Fibroblast of gingiva (primary cell): ENCODE measurements around the gene STMN3.

Source experiments
- DNase-seq: peaks from one replicate; pipeline ENCODE4 v3.0.0-alpha.2; 2011; ENCODE audit warnings: low read depth

The STMN3 gene

GRCh38 chr20:63653041-63653973, at the start of gene STMN3:
TSS of gene STMN3 (minus strand) at chr20:63653424. CDS start at chr20:63653345, 79 bp downstream.
- DNase-seq, result peak; percentile 84

DNA sequence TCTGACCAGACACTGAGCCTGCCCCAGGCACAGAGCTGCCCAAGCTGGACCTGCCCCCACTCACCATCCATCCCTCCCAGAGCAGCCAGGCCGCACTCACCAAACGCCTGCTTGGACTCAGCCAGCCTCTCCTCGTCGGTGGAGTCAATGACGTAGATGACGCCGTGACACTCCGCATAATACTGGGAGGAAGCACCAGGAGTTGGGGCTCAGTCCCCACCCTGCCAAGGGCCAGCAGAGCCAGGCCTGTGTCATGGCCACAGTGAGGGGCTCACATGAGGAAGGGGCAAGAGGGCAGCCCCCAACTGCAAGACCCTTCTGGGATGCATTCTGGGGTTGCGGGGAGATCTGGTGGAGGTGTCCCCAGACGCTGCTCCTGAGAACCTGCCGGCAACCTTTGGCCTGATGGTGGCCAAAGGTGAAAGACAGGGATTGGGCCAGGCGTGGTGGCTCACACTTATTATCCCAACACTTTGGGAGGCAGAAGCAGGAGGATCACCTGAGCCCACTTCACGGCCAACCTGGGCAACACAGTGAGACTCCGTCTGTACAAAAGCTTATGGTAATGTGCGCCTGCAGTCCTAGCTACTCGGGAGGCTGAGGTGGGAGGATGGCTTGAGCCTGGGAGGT, 48.9 kb upstream of the STMN3 start:
- no peak for DNase-seq

- DNase-seq, result no peak
These were observed 48.3 kb upstream of the STMN3 start for GRCh38 chr20:63701329-63702035.

GRCh38 chr20:63701051-63701328, 47.8 kb upstream of the STMN3 start:
- DNase-seq, result no peak

DNA sequence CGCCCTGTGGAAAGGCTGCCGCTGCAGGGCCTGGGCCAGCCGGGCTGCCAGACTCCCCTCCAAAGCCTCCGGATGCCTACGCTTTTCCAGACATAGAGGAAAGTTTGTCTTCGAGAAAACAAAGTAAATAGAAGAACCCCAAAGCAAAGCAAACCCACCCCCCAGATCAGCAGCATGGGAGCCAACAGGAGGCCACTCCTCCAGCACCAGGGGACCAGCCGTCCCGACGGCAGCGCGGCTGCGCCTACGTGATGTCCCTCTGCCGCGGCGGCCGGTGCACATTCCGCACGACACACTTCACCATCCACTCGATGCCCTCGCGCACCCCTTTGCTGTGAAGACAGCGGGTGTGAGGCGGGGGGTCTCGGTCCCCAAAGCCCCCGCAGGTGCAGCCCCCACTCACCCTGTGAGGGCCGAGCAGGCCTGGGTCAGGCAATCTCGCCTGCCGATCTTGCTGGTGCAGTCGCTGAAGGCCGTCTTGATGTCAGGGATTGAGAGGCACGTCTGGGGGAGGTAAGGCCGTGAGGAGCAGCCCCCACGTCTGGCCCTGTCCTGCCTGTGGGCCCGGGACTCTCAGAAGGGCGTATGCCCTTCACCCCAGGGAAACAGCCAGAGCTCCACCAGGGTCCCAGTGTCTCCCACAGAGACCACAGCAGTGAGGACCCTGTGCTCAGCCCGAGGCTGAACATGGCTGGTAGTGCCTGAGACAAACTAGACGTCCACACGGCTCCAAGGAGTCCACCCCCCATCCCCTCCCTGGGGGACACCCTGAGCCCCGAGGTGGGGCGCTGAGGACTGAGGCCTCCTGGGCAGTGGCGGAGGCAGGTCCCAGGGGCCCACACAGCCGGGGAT, 47.2 kb upstream of the STMN3 start:
- no peak for DNase-seq

DNA sequence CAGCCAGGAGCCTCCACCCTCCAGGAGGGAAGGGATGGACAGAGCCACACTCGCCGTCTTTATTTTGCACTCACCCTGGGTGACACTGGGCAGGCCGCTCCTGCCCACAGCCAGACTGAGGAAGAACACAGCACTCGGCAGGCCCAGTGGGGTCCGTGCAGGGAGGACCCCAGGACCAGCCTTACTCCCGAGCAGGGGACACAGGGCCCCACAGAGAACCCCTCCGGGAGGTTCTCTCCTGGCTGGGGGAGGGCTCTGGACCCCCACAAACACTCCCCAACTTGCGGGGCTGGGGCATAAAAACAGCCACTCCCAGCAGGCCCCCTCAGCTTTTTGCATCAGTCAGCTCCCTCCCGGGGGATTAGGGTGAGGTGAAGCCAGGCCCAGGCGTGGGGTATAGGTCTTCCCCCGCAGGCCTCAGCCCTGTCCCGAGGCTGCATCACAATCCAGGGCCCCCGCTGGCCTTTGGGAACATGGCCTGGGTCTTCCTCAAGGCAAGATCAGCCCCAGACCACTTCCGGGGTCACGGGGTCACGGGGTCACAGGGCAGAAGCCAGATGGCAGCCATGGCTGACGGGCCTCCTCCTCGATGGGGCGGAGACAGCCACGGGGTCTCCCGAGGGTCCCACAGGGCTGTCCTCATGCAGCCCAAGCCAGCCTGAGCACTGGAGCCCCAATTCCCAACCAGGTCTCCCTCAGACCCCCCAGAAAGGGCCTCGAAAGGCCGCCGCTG, 46.4 kb upstream of the STMN3 start:
- no peak for DNase-seq

GRCh38 chr20:63698739-63699465, 45.7 kb upstream of the STMN3 start:
- peak; percentile 84 for DNase-seq

DNA sequence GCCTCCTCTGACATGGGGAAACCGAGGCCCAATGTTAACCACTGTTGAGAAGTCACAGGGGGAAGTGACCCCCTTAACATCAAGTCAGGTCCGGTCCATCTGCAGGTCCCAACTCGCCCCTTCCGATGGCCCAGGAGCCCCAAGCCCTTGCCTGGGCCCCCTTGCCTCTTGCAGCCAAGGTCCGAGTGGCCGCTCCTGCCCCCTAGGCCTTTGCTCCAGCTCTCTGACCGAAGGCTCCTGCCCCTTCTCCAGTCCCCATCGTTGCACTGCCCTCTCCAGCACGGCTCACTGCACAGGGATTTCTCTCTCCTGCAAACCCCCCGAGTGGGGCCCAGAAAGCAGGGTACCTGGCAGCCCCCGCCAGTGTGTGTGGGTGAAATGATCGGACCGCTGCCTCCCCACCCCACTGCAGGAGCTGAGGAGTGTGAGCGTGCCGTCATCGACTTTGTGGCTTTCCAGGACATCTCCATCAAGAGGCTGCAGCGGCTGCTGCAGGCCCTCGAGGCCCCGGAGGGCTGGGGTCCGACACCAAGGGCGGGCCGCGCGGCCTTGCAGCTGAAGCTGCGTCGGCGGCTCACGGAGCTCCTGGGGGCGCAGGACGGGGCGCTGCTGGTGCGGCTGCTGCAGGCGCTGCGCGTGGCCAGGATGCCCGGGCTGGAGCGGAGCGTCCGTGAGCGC, 44.8 kb upstream of the STMN3 start:
- DNase-seq, result no peak

DNA sequence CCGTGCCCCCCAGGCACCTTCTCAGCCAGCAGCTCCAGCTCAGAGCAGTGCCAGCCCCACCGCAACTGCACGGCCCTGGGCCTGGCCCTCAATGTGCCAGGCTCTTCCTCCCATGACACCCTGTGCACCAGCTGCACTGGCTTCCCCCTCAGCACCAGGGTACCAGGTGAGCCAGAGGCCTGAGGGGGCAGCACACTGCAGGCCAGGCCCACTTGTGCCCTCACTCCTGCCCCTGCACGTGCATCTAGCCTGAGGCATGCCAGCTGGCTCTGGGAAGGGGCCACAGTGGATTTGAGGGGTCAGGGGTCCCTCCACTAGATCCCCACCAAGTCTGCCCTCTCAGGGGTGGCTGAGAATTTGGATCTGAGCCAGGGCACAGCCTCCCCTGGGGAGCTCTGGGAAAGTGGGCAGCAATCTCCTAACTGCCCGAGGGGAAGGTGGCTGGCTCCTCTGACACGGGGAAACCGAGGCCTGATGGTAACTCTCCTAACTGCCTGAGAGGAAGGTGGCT, 44.2 kb upstream of the STMN3 start:
- no peak for DNase-seq

- no peak for DNase-seq
These were observed 43.6 kb upstream of the STMN3 start, which contains the start of gene TNFRSF6B for GRCh38 chr20:63696628-63697356. TSS of gene TNFRSF6B (plus strand) at chr20:63696652. CDS start at chr20:63696768, 116 bp downstream.

DNA sequence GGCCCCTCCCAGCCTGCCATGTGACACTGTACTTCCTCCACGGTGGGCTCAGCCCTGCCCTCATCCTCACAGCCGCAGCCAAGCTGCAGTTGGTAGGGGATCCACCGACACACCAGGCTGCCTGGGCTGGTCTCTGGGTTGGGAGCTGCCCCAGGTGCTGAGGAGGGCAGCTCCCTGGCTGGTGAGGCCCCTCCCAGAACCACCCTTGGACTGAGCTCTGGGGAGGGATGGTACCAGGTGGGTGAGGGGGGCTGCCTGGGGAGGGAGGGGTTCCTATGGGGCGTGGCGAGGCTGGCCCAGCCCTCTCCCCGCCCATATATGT, 43.0 kb upstream of the STMN3 start:
- DNase-seq, result peak; percentile 25

GRCh38 chr20:63695424-63696305, 42.4 kb upstream of the STMN3 start:
- no peak for DNase-seq

GRCh38 chr20:63694584-63695423, 41.6 kb upstream of the STMN3 start:
- no peak for DNase-seq

DNA sequence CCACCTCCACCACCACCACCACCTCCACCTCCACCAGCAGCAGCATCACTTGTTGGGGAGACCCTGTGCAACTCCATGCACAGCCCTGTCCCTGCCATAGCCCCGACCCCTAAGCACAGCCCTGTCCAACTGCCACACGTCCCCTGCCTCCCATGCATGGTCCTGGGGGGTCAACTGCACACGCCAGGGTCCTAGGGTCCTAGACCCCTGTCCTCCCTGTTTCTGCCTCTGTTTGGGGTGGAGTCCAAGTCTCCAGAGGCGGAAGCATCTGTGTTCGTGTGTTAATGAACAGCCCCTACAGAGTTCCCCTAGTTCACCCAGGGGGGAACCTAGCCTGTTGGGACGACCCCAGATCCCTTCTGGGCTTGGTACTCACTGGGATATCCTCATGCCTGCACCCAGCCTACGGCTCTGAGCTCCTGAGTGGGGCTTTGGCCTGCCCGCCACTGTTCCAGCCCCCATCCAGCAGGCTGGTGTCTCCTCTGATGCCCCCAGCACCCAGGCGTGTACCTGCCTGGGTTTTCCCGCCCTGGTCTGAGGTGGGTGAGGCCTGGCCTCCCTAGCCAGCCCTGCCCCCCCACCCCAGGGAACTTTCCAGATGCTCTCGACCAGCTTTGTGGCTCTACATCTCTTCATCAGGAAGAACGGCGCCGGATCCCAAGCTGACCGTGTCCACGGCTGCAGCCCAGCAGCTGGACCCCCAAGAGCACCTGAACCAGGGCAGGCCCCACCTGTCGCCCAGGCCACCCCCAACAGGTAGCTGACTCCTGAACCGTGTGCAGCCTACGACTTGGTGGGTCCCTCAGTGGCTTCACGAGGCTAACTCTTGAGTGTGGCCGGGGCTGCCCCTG, 40.7 kb upstream of the STMN3 start:
- DNase-seq, result no peak

GRCh38 chr20:63693083-63693732, 40.0 kb upstream of the STMN3 start:
- no peak for DNase-seq
